GM10847 (cell line): ENCODE data around the gene AAMP.

Source experiments
- POLR2A ChIP-seq: IDR thresholded peaks from 2 replicates; pipeline ENCODE4 v1.6.1; 2011; ENCODE audit not compliant: insufficient read length; ENCODE audit errors: extremely low read depth

Gene AAMP

GRCh38 chr2:218266316-218266979 lies 3.5 kb downstream of the AAMP start:
- no peak for TF ChIP-seq POLR2A

GRCh38 chr2:218265626-218266025 lies 4.3 kb downstream of the AAMP start:
- no peak for TF ChIP-seq POLR2A

- TF ChIP-seq POLR2A, result no peak
Measured at GRCh38 chr2:218264773-218265561, 5.0 kb downstream of the AAMP start.

GRCh38 chr2:218263817-218264641 lies 5.9 kb downstream of the AAMP start:
- TF ChIP-seq POLR2A, result no peak

GRCh38 chr2:218262631-218263586 lies 7.0 kb downstream of the AAMP start:
- TF ChIP-seq POLR2A, result no peak

- TF ChIP-seq POLR2A, result no peak
Measured at GRCh38 chr2:218262237-218262600, 7.7 kb downstream of the AAMP start.

GRCh38 chr2:218261423-218262236 lies 8.3 kb downstream of the AAMP start:
- TF ChIP-seq POLR2A, result no peak

GRCh38 chr2:218260742-218261422 lies 9.1 kb downstream of the AAMP start, which contains the start of gene GPBAR1:
Gene GPBAR1 (plus strand): TSS chr2:218261015. CDS start chr2:218262725, 1,710 bp downstream.
- no peak for TF ChIP-seq POLR2A

- TF ChIP-seq POLR2A, result no peak
Measured at GRCh38 chr2:218260166-218260565, 9.8 kb downstream of the AAMP start.

- no peak for TF ChIP-seq POLR2A
Measured at GRCh38 chr2:218259099-218259961, 10.6 kb downstream of the AAMP start.

GRCh38 chr2:218257390-218257981 lies 12.5 kb downstream of the AAMP start:
- TF ChIP-seq POLR2A, result no peak
